Trophoblast cell (in vitro differentiated cells and primary cell): ENCODE measurements around the gene BACH2.

Experiments
- DNase-seq, 2 donors: peaks; one replicate each; pipeline ENCODE4 v3.0.0-alpha.2; 2016
- H2AFZ ChIP-seq: 2 replicates; pipeline ENCODE4 v1.6.1; 2013; ENCODE audit warnings: low read length, moderate library complexity, mild to moderate bottlenecking; ENCODE audit not compliant: insufficient read depth, poor library complexity
- H2AK5ac ChIP-seq: 2 replicates; pipeline ENCODE4 v1.6.1; 2013; ENCODE audit warnings: mild to moderate bottlenecking, low read length
- H2BK120ac ChIP-seq: 2 replicates; pipeline ENCODE4 v1.6.1; 2013; ENCODE audit warnings: low read length, mild to moderate bottlenecking, moderate library complexity; ENCODE audit not compliant: insufficient read depth, poor library complexity
- H2BK12ac ChIP-seq: 2 replicates; pipeline ENCODE4 v1.6.1; 2013; ENCODE audit warnings: mild to moderate bottlenecking, low read length, moderate library complexity
- H2BK5ac ChIP-seq: 2 replicates; pipeline ENCODE4 v1.6.1; 2013; ENCODE audit warnings: low read length, low read depth, moderate library complexity, mild to moderate bottlenecking; ENCODE audit not compliant: poor library complexity
- H3K14ac ChIP-seq: 2 replicates; pipeline ENCODE4 v1.6.1; 2013; ENCODE audit warnings: mild to moderate bottlenecking, low read length
- H3K18ac ChIP-seq: 2 replicates; pipeline ENCODE4 v1.6.1; 2013; ENCODE audit warnings: mild to moderate bottlenecking, low read length
- H3K23ac ChIP-seq: 2 replicates; pipeline ENCODE4 v1.6.1; 2013; ENCODE audit warnings: low read length
- H3K27ac ChIP-seq: 2 replicates; pipeline ENCODE4 v1.5.1; 2013; ENCODE audit warnings: low read depth, mild to moderate bottlenecking, inconsistent platforms, low read length, moderate library complexity
- H3K27me3 ChIP-seq: 2 replicates; pipeline ENCODE4 v1.6.1; 2013; ENCODE audit warnings: inconsistent platforms, mild to moderate bottlenecking, low read length, moderate library complexity; ENCODE audit not compliant: insufficient read depth
- H3K36me3 ChIP-seq, 2 experiments: 1 replicate in 1 of 2; 2 replicates in 1 of 2; pipeline ENCODE4 v1.6.1; 2013; ENCODE audit warnings: low read length in 2 of 2, mild to moderate bottlenecking in 2 of 2, moderate library complexity in 1 of 2; ENCODE audit not compliant: insufficient read depth in 2 of 2, control insufficient read depth in 1 of 2
- H3K4ac ChIP-seq: 2 replicates; pipeline ENCODE4 v1.6.1; 2013; ENCODE audit warnings: low read depth, mild to moderate bottlenecking, low read length, moderate library complexity
- H3K4me1 ChIP-seq, 2 experiments: 1 replicate in 1 of 2; 2 replicates in 1 of 2; pipeline ENCODE4 v1.6.1; 2013; ENCODE audit warnings: low read length in 2 of 2, mild to moderate bottlenecking in 2 of 2, moderate library complexity in 1 of 2; ENCODE audit not compliant: insufficient read depth in 2 of 2, control insufficient read depth in 1 of 2
- H3K4me2 ChIP-seq: 2 replicates; pipeline ENCODE4 v1.6.1; 2013; ENCODE audit warnings: inconsistent platforms, mild to moderate bottlenecking, low read length, moderate library complexity
- H3K4me3 ChIP-seq: 2 replicates; pipeline ENCODE4 v1.5.1; 2013; ENCODE audit warnings: mild to moderate bottlenecking, low read depth, low read length, inconsistent platforms
- H3K79me1 ChIP-seq: one replicate; pipeline ENCODE4 v1.6.1; 2013; ENCODE audit warnings: low read length
- H3K79me2 ChIP-seq: 2 replicates; pipeline ENCODE4 v1.6.1; 2013; ENCODE audit warnings: low read length, mild to moderate bottlenecking; ENCODE audit not compliant: control insufficient read depth, insufficient read depth, poor library complexity
- H3K9ac ChIP-seq: 2 replicates; pipeline ENCODE4 v1.6.1; 2013; ENCODE audit warnings: mild to moderate bottlenecking, low read length
- H3K9me3 ChIP-seq: 2 replicates; pipeline ENCODE4 v1.6.1; 2013; ENCODE audit warnings: low read depth, mild to moderate bottlenecking, control low read depth, inconsistent platforms, low read length; ENCODE audit not compliant: insufficient read depth
- H4K12ac ChIP-seq: 2 replicates; pipeline ENCODE4 v1.6.1; 2013; ENCODE audit warnings: low read depth, mild to moderate bottlenecking, low read length, moderate library complexity
- H4K8ac ChIP-seq: 2 replicates; pipeline ENCODE4 v1.6.1; 2013; ENCODE audit warnings: low read depth, mild to moderate bottlenecking, low read length, moderate library complexity
- H4K91ac ChIP-seq: one replicate; pipeline ENCODE4 v1.6.1; 2013; ENCODE audit warnings: low read depth, mild to moderate bottlenecking, low read length, moderate library complexity
- WGBS: extraction: QIAGEN DNeasy Blood & Tissue Kit; methylation state at CpG from one replicate; pipeline ENCODE4 v1.1.7; 2013; ENCODE audit warnings: missing lambda C conversion rate; ENCODE audit not compliant: insufficient read length, insufficient coverage; ENCODE audit errors: extremely low coverage; 5-methylcytosine and 5-hydroxymethylcytosine counted together

The BACH2 gene

DNA sequence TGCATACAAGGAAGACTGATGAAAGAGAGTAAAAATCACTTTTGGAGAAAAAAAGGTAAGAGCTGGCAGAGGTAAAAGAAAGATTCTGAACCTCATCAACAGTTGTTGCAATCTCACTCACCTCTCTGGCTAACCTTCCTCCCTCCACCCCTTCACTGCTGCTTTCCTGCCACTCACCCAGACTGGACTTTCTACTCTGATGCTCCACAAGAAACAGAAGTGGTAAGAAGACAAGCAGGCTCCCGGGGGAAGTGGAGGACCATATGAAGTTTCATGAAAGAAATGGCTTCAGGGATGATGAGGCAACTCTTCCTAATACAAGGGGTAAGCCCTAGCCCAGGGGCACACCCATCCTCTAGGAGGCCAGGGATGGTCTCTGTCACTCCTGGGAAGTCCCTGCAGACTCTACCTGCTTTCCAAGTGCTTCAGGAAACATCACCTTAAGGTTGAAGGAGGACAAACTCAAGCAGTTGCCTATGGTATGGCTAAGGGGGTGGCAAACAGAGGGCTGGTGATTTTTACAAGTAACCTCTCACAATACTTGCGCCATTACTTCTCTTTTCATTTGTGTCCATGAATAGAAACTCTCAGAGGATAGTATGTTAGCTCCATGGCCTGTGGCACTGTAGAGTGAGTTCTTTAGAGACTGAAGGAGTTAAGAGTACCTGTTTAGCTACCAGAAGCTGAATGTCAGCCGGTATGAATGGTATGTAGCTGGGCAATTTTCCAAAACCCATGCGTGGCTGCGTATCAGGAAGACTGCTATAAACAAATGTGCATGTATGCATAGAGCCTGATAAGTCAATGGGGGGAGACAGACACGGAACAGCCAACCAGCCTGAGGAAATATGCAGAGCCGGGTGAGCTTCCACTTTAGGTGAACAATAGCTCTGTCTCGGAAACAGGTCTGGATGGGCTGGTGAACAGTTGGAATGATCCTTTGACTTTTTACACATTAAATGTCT is 112.0 kb downstream of the BACH2 start:
- H4K91ac ChIP-seq, result peak overlapping the region; percentile 95
- H3K9me3 ChIP-seq, result no peaks in the 10 kb centered on the region
- H2BK12ac ChIP-seq, result peak overlapping the region; percentile 99
- H3K27ac ChIP-seq, result peak overlapping the region; percentile 99
- no peaks in the 10 kb centered on the region for H3K27me3 ChIP-seq
- peak overlapping the region; percentile 95 for H2BK5ac ChIP-seq
- peak overlapping the region; percentile 80 for H3K18ac ChIP-seq
- peak overlapping the region; percentile 87 for H3K14ac ChIP-seq
- H3K4ac ChIP-seq, result peak overlapping the region; percentile 35
- no peaks in the 10 kb centered on the region for H3K36me3 ChIP-seq
- peak overlapping the region; percentile 28 for H3K9ac ChIP-seq
- H4K12ac ChIP-seq, result no peak overlapping the region
- peak overlapping the region; percentile 75 for H4K8ac ChIP-seq
- H2BK120ac ChIP-seq, result peak overlapping the region; percentile 96
- H3K4me2 ChIP-seq, result peak overlapping the region; percentile 22
- H2AK5ac ChIP-seq, result peak overlapping the region; percentile 93
- H3K23ac ChIP-seq, result no peak overlapping the region
- WGBS, result no CpG with 5 or more reads among the region's 8 CpGs
- no peak overlapping the region for H2AFZ ChIP-seq
- peaks cover 14% of the 10 kb centered on the region for H3K79me1 ChIP-seq
- H3K79me2 ChIP-seq, result peaks cover 2% of the 10 kb centered on the region
- no peak overlapping the region for H3K4me3 ChIP-seq
- peak in 1 of 2 donors; percentile 33 for DNase-seq
- peaks cover 8 to 16% of the 10 kb centered on the region in 2 experiments for H3K4me1 ChIP-seq

DNA sequence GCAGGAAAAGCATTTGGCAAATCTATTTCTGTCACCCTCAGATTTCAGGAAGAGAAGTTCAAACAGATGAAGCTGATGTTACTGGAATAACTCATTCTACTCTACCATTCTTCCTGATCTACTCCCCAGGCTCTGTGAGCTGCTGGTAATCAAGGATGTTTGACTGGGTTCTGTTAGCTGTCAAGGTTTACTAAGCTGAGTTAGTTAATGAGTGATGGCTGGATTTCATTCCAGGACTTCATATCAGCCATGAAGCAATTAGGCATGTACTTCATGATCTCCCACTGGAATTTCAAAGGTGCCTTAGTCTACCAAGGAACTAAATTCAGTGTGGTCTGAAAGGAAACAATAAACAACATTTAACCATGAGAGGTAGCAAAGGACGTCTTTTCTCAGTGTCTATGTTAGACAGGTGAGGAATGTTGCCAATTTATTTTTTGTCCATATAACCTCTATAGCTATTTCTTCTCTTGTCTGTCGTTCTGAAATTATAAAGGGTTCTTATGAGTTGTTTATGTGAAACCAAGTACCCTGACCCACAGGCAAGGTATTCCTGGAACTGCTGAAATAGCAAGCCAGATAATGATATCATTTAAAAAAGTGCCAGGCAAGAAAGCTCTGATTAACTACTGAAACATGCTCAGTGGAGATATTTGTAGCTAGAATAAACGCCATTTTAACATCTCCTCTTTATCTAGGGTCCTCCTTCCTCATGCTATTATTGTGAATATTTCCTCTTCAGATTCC is 112.9 kb downstream of the BACH2 start:
- no peaks in the 10 kb centered on the region for H3K27me3 ChIP-seq
- no peak overlapping the region for H3K18ac ChIP-seq
- H3K36me3 ChIP-seq, result no peaks in the 10 kb centered on the region
- H3K9me3 ChIP-seq, result no peaks in the 10 kb centered on the region
- no peak overlapping the region for H4K12ac ChIP-seq
- H3K4me2 ChIP-seq, result no peak overlapping the region
- no peak overlapping the region for H3K14ac ChIP-seq
- H2BK12ac ChIP-seq, result no peak overlapping the region
- H3K9ac ChIP-seq, result no peak overlapping the region
- H3K27ac ChIP-seq, result peak overlapping the region; percentile 99
- no peak overlapping the region for H2AK5ac ChIP-seq
- peaks cover 8 to 16% of the 10 kb centered on the region in 2 experiments for H3K4me1 ChIP-seq
- H3K23ac ChIP-seq, result no peak overlapping the region
- H3K4ac ChIP-seq, result no peak overlapping the region
- peaks cover 14% of the 10 kb centered on the region for H3K79me1 ChIP-seq
- peaks cover 2% of the 10 kb centered on the region for H3K79me2 ChIP-seq
- H2AFZ ChIP-seq, result no peak overlapping the region
- no peak overlapping the region for H2BK5ac ChIP-seq
- no peak overlapping the region for H2BK120ac ChIP-seq
- no peak overlapping the region for H4K8ac ChIP-seq
- DNase-seq, result no peak
- no peak overlapping the region for H4K91ac ChIP-seq
- no peak overlapping the region for H3K4me3 ChIP-seq
- WGBS, result no CpG with 5 or more reads among the region's 3 CpGs

DNA sequence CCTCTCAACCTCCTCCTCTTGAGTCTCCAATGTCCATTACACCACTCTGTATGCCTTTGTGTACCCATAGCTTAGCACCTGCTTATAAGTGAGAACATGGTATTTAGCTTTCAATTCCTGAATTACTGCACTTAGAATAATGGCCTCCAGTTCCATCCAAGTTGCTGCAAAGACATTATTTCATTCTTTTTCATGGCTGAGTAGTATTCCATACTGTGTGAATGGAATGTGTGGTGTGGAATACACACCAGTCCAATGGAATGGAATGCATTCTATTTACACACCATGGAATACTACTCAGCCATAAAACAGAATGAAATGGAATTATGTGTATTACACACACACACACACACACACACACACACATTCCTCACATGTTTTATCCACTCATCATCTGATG is 116.1 kb downstream of the BACH2 start:
- H3K4me2 ChIP-seq, result no peak overlapping the region
- no peak overlapping the region for H2BK12ac ChIP-seq
- H3K27ac ChIP-seq, result no peak overlapping the region
- H3K4ac ChIP-seq, result no peak overlapping the region
- no peak overlapping the region for H4K8ac ChIP-seq
- H2BK5ac ChIP-seq, result no peak overlapping the region
- H2BK120ac ChIP-seq, result no peak overlapping the region
- H4K12ac ChIP-seq, result no peak overlapping the region
- H4K91ac ChIP-seq, result no peak overlapping the region
- peaks cover 3% of the 10 kb centered on the region for H3K79me2 ChIP-seq
- H3K9ac ChIP-seq, result no peak overlapping the region
- no peak overlapping the region for H3K18ac ChIP-seq
- no peak for DNase-seq
- no peaks in the 10 kb centered on the region for H3K27me3 ChIP-seq
- H3K4me1 ChIP-seq, result peaks cover 16 to 20% of the 10 kb centered on the region in 2 experiments
- no peak overlapping the region for H3K14ac ChIP-seq
- H3K36me3 ChIP-seq, result no peaks in the 10 kb centered on the region
- no peak overlapping the region for H3K4me3 ChIP-seq
- H3K79me1 ChIP-seq, result peaks cover 14% of the 10 kb centered on the region
- no peak overlapping the region for H3K23ac ChIP-seq
- no peaks in the 10 kb centered on the region for H3K9me3 ChIP-seq
- no peak overlapping the region for H2AK5ac ChIP-seq
- no peak overlapping the region for H2AFZ ChIP-seq

DNA sequence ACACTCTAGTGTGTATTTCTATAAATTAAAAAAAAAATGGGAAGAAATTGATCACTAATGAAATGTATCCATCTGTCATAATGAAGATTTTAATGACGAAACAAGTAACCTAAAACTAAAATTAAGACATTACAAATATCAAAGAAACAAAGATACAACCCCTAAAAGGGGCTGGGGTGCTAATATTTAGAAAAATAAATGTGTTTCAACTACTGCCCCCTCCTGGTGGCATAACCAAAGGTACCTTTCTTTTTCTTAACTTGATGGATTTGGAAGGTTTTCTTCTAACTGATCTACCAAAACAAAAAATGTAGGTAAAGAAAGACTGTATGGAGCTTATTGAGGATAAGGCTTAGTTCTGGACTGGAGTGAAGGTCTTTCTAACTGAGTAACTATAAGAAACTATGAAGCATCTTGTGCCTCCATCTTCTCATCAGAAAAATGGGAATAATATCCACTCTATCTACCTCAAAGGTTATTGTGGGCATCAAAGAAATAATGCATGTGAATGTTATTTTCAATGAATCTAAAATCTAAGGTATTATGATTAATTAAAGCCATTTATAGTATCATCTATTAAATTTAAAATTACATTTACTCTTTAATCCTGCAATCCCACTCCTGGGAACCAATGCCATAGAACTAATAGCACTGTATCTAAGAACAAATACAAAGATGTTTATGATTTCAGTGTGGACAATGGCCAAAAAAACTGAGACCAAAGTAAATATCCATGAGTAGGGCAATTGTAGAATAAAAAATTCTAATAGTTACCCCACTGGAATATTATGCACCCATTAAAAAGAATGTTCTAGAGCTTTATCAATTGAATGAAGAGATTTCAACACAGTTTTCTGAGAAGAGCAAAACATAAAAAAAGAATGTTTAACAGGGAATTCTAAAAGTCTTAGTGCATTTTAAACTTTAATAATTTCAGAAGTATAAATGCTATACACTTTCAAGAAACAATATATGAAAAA is 117.2 kb downstream of the BACH2 start:
- Histone ChIP-seq H3K4me2 (no peak overlapping the region), H3K9ac (no peak overlapping the region), H3K27ac (no peak overlapping the region), H3K9me3 (no peaks in the 10 kb centered on the region), H3K36me3 (no peaks in the 10 kb centered on the region), H2BK120ac (no peak overlapping the region), H2BK5ac (no peak overlapping the region), H2AFZ (no peak overlapping the region), H3K23ac (no peak overlapping the region), H3K4me1 (peaks cover 14 to 15% of the 10 kb centered on the region in 2 experiments), H3K27me3 (no peaks in the 10 kb centered on the region), H3K18ac (no peak overlapping the region), H3K14ac (no peak overlapping the region), H3K79me2 (peaks cover 3% of the 10 kb centered on the region), H3K4me3 (no peak overlapping the region), H4K8ac (no peak overlapping the region), H3K79me1 (peaks cover 10% of the 10 kb centered on the region), H4K12ac (no peak overlapping the region), H2BK12ac (no peak overlapping the region), H4K91ac (no peak overlapping the region), H2AK5ac (no peak overlapping the region), H3K4ac (no peak overlapping the region)
- no CpG with 5 or more reads among the region's 1 CpG for WGBS
- DNase-seq, result peak in 1 of 2 donors; percentile 42
